GM19467 (cell line): Measurements from ENCODE around the gene CCDC6.
"Not testable (repeated sequence)": the region's sequence is repeated elsewhere in the genome, so short reads cannot be mapped to it uniquely, and the experiment has no call there.

Source experiments
- ATAC-seq: cut with Tn5 transposase; IDR thresholded peaks from one replicate; pipeline ENCODE4 v1.9.1; 2021; ENCODE audit warnings: mild to moderate bottlenecking, moderate library complexity; ENCODE audit not compliant: unreplicated experiment

Gene CCDC6

DNA sequence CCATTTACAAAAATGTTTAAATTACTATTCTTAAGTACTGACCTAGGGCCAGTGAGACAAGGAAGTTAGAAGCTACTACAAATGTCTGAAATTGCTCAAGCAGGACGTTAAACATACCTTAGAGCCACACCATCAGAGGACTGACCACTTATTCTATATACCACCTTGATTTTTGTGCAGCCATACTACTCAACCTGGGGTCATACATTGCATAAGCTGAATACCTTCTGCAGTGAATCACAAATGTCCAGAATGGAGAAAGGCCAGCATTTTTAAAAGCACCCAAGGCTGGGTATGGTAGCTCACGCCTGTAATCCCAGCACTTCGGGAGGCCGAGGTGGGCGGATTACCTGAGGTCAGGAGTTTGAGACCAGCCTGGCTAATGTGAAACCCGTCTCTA, 131.9 kb downstream of the CCDC6 start:
- no peak for ATAC-seq

- ATAC-seq: no peak
These were observed 133.3 kb downstream of the CCDC6 start for GRCh38 chr10:59773088-59773487.

- no peak for ATAC-seq
These were observed 135.1 kb downstream of the CCDC6 start for GRCh38 chr10:59771162-59771807.

DNA sequence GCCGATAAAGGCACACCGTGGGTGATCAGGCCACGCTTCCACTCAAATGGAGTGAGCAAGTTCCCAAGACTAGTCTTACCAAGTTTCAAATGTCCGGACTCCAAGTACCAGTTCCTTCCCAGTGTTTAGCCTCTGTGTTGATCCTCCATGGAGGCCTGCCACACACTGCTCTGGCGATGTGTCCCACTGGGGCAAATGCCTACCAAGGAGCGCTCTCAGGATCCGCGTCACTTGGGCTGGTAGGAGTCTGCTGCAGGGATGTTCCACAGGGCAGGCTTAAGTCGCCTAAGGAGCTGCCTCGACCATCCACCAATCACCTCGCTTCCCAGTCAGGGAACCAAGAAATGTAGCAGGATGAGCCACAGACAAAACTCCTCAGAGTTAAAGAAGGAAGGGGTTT, 135.7 kb downstream of the CCDC6 start:
- no peak for ATAC-seq

DNA sequence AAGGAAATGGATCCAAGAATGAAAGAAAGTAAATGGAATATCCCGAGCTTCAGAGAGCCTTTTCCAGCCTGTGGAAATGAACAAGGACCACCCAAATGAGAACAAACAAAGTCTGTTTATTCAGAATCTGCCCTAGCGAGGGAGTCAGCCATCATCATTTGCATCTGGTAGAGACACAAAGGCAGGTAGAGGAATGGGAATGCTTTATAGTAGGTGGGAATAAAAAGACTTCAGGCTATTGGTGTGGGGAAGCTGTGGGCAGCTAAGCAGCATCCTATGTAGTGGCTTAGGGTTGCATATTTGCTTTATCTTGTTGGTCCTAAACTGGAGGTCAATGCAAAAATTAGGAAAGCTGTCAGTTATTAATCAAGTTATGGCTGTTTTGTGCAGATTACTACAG, 143.9 kb downstream of the CCDC6 start:
- no peak for ATAC-seq

DNA sequence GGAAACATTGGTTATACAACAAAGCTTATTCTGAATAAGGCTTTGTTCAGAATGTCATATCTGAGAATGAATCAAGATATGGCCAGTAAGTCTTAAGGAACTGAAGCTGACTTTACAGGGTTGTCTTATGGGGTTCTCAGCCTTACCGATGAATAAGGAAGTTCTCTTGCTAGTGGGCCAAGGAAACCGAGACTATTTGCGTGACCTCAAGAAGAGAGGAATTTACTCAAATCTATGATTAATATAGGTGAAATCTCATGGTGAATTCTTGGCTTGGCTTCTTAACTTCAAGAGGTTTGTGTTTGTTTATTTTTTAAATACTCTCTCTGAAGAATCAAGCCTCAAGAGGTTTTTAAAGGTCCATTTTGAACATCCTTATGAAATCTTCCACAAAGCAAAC, 148.4 kb downstream of the CCDC6 start:
- no peak for ATAC-seq

DNA sequence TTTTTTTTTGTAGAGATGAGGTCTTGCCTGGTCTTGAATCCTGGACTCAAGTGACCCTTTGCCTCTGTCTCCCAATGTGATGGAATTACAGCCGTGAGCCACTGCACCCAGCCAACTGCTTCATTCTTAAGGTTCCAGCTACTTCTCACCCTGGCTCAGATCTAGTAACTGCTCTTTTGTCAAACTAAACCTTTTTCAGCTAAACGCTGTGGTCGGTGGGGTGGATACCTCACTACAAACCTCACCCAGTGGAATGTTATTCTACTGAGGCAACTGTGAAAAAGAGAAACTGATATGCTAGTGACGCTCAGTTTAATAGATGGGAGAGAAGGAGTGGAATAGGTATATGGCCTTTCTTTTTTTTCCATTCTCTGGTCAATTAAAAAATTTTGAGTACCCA, 151.4 kb downstream of the CCDC6 start:
- no peak for ATAC-seq

- ATAC-seq: no peak
These were observed 153.1 kb downstream of the CCDC6 start, which contains the start of gene MRLN for GRCh38 chr10:59753267-59753666. Gene MRLN (minus strand): TSS chr10:59753455.

- no peak for ATAC-seq
These were observed 153.9 kb downstream of the CCDC6 start for GRCh38 chr10:59752278-59752940.

- ATAC-seq: no peak
These were observed 156.0 kb downstream of the CCDC6 start for GRCh38 chr10:59750155-59750945.

DNA sequence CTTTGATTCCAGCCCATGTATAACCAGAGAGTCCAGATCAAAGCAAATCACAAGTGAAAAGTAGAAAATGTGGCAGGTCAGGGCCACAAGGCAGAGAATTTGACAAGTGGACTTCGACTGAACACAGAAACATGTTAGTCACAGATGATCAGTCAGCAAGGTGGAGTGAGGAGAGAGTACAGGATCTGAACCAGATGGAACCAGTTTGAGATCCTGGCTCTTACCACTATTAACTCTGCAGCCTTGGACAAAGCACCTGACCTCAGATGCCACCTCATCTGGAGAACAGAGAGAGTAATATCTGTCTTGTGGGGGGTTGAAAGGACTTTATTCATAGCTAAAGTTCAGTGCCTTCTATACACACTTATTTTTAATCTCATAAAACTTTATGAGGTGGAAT, 157.5 kb downstream of the CCDC6 start:
- no peak for ATAC-seq

GRCh38 chr10:59745163-59745650, 161.1 kb downstream of the CCDC6 start:
- no peak for ATAC-seq

DNA sequence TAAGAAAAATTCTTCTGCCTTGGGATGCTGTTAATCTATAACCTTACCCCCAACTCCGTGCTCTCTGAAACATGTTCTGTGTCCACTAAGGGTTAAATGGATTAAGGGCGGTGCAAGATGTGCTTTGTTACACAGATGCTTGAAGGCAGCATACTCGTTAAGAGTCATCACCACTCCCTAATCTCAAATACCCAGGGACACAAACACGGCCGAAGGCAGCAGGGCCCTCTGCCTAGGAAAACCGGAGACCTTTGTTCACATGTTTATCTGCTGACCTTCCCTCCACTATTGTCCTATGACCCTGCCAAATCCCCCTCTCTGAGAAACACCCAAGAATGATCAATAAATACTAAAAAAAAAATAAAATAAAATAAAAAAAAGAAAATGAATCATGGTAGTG, 161.6 kb downstream of the CCDC6 start:
- ATAC-seq: not testable (repeated sequence)

GRCh38 chr10:59744156-59744555, 162.2 kb downstream of the CCDC6 start:
- ATAC-seq: not testable (repeated sequence)

GRCh38 chr10:59741583-59741982, 164.8 kb downstream of the CCDC6 start:
- ATAC-seq: no peak

- ATAC-seq: no peak
These were observed 165.3 kb downstream of the CCDC6 start for GRCh38 chr10:59741048-59741447.
